A549 (cell line): ENCODE results near the gene AMN1.
"Not testable (repeated sequence)": the region's sequence is repeated elsewhere in the genome, so short reads cannot be mapped to it uniquely, and the experiment has no call there.

ENCODE experiments used
- EP300 ChIP-seq, 2 experiments: fragments of >200 bp; sonication (Bioruptor Twin); formaldehyde crosslinking; IDR thresholded peaks; 2 replicates in 1 of 2; 3 replicates in 1 of 2; pipeline ENCODE4 v1.6.1; 2016 to 2017
- HEYL ChIP-seq: fragments of 250-450 bp; sonication (Bioruptor Pico); IDR thresholded peaks from 2 replicates; pipeline ENCODE4 v1.8.0; 2021; ENCODE audit warnings: mild to moderate bottlenecking, moderate library complexity
- KDM1A ChIP-seq: fragments of 200-600 bp; sonication (generic); IDR thresholded peaks from 2 replicates; pipeline ENCODE4 v1.6.1; 2016; ENCODE audit warnings: low read depth, mild to moderate bottlenecking
- KDM5A ChIP-seq: fragments of 200-600 bp; sonication (generic); IDR thresholded peaks from 2 replicates; pipeline ENCODE4 v1.6.1; 2016; ENCODE audit warnings: antibody characterized with exemption, mild to moderate bottlenecking
- MAZ ChIP-seq: fragments of 150-350 bp; IDR thresholded peaks from 2 replicates; pipeline ENCODE4 v1.6.1; 2014; ENCODE audit warnings: antibody characterized with exemption, low read depth, low read length, borderline replicate concordance
- POLR2A ChIP-seq: IDR thresholded peaks from 2 replicates; pipeline ENCODE4 v1.6.1; 2012; ENCODE audit warnings: mild to moderate bottlenecking, low read length
- RCOR1 ChIP-seq: fragments of 150-350 bp; IDR thresholded peaks from 2 replicates; pipeline ENCODE4 v1.6.1; 2014; ENCODE audit warnings: antibody characterized with exemption, low read length, low read depth
- SREBF2 ChIP-seq: fragments of 450-650 bp; IDR thresholded peaks from 2 replicates; pipeline ENCODE4 v1.6.1; 2014; ENCODE audit warnings: mild to moderate bottlenecking, moderate library complexity
- TF ChIP-seq, protein P1 (sequence below): fragments of 150-350 bp; IDR thresholded peaks from 2 replicates; pipeline ENCODE4 v1.6.1; 2014; ENCODE audit warnings: low read depth, mild to moderate bottlenecking, low read length
- TF ChIP-seq, protein P2 (sequence below): fragments of >200 bp; sonication (Bioruptor Twin); formaldehyde crosslinking; IDR thresholded peaks from 3 replicates; pipeline ENCODE4 v1.5.1; 2016

- TF ChIP-seq, protein P1, sequence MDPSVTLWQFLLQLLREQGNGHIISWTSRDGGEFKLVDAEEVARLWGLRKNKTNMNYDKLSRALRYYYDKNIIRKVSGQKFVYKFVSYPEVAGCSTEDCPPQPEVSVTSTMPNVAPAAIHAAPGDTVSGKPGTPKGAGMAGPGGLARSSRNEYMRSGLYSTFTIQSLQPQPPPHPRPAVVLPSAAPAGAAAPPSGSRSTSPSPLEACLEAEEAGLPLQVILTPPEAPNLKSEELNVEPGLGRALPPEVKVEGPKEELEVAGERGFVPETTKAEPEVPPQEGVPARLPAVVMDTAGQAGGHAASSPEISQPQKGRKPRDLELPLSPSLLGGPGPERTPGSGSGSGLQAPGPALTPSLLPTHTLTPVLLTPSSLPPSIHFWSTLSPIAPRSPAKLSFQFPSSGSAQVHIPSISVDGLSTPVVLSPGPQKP, result not testable (repeated sequence)
- TF ChIP-seq MAZ; POLR2A; KDM1A; HEYL; EP300 (IDR thresholded peaks at IDR 0.05); SREBF2; KDM5A; RCOR1: not testable (repeated sequence)
- TF ChIP-seq, protein P2, sequence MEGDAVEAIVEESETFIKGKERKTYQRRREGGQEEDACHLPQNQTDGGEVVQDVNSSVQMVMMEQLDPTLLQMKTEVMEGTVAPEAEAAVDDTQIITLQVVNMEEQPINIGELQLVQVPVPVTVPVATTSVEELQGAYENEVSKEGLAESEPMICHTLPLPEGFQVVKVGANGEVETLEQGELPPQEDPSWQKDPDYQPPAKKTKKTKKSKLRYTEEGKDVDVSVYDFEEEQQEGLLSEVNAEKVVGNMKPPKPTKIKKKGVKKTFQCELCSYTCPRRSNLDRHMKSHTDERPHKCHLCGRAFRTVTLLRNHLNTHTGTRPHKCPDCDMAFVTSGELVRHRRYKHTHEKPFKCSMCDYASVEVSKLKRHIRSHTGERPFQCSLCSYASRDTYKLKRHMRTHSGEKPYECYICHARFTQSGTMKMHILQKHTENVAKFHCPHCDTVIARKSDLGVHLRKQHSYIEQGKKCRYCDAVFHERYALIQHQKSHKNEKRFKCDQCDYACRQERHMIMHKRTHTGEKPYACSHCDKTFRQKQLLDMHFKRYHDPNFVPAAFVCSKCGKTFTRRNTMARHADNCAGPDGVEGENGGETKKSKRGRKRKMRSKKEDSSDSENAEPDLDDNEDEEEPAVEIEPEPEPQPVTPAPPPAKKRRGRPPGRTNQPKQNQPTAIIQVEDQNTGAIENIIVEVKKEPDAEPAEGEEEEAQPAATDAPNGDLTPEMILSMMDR, result not testable (repeated sequence)
Measured at GRCh38 chr12:31708118-31708517, 20.7 kb downstream of the AMN1 start.
